HG02759 (cell line): ENCODE results near the gene CDH18.

Source experiments
- ATAC-seq: cut with Tn5 transposase; IDR thresholded peaks from one replicate; pipeline ENCODE4 v1.9.1; 2021; ENCODE audit warnings: mild to moderate bottlenecking, moderate library complexity; ENCODE audit not compliant: unreplicated experiment

The CDH18 gene

GRCh38 chr5:19496056-19496455, 491.9 kb downstream of the CDH18 start:
- ATAC-seq, result no peak

DNA sequence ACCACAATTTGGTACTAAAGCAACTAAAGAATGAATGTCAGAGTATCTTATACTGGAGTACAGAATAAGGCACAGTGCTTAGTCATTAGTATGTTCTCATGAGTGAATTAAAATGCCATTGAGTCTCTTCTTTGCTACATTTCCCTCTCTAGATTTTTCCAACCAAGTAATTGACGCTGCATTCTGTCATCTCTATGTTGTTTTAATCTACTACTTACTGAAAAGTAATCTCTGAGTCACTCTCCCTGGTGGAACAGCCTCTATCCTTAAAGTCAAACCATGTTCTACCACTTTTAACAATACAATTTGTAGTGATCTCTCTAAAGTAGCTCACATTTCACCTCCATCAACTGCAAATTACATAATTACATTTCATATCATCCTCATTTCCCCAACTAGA, 495.1 kb downstream of the CDH18 start:
- no peak for ATAC-seq

DNA sequence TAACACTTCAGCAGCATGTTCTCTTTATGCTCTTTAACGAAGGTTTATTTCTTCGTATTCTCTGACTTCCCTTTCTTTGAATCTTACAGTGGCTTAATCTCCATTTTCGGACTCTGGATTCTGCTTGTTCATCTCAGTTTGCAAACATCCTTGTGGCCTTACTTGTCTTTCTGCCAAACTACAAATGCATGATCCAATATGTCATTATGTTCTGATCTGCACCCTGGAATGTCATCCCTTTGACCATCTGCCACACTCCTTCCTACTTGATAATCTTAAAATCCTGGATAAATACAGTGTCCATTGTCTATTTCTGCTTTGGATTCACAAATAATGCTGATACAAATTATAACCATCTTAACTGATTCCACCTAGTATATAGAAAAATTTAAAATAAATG, 499.2 kb downstream of the CDH18 start:
- ATAC-seq, result no peak

DNA sequence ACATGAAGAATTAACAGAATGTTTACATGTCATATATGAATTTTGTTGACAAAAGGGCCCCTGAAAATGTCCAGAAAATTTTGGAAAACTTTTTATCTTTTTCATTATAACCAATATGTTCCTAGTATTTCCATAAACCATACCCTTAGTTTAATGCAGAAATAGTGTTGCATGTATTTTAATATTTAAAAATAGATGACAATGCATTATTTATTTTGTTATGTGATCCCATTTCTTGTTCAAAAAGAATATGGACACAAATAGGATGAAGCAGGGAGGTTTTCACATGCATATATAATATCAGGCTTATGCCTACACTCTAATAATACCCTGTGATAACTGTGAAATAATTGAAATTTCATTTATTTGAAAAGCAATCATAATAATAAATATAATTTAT, 500.5 kb downstream of the CDH18 start:
- ATAC-seq, result no peak

DNA sequence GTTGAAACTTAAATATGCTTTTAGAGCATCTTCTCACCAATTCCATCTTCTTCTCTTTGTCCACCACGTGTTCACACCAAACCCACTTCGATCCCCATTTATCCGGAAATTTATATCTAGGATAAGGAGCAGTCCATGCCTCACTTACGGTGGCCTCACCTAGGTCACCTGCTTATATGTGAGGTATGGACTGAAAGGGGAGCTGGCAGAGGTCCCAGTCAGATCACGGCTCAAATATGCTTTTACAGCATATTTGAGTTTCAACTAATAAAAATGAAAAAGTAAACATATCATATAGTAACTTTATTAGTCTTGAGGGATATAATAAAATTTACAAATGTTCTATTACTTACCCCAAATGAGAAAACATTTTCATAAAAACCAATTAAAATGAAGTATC, 508.4 kb downstream of the CDH18 start:
- no peak for ATAC-seq

GRCh38 chr5:19462019-19462418, 526.0 kb downstream of the CDH18 start:
- ATAC-seq, result no peak

DNA sequence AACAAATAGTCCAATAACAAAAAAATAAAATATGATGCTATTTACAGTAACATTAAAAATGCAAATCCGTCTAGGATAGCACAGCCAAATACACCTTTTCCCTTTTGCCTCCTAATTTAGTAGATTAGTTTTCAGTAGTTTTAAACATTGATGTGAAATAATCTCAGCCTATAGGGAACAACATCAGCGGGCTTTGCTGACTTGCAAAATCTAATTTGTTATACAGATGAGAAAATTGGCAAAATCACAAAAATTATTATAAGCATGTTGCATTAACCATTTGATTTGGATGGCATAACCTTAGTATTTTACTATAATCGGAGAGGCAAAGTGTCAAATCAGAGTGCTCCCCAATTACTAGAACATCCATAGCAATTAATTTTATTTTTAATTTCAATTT, 563.5 kb downstream of the CDH18 start:
- no peak for ATAC-seq
